IMR-90 (cell line): ENCODE measurements around the gene SUCLA2.

Experiments
- BHLHE40 ChIP-seq: fragments of 150-350 bp; IDR thresholded peaks from 2 replicates; pipeline ENCODE4 v1.6.1; 2016; ENCODE audit warnings: mild to moderate bottlenecking, low read depth, low read length
- CTCF ChIP-seq: conservative IDR thresholded peaks from 2 replicates; pipeline ENCODE4 v1.5.1; 2012; ENCODE audit warnings: mild to moderate bottlenecking, low read depth, low read length, improper control_type of control experiment
- MAFK ChIP-seq: IDR thresholded peaks from 2 replicates; pipeline ENCODE4 v1.6.1; 2012; ENCODE audit warnings: low read depth, low read length, improper control_type of control experiment
- MAZ ChIP-seq: IDR thresholded peaks from 2 replicates; pipeline ENCODE4 v1.6.1; 2012; ENCODE audit warnings: low read depth, mild to moderate bottlenecking, low read length, improper control_type of control experiment, moderate library complexity, borderline replicate concordance
- MXI1 ChIP-seq: IDR thresholded peaks from 2 replicates; pipeline ENCODE4 v1.6.1; 2012; ENCODE audit warnings: low read depth, mild to moderate bottlenecking, low read length, moderate library complexity, borderline replicate concordance
- POLR2A ChIP-seq: IDR thresholded peaks from 2 replicates; pipeline ENCODE4 v1.6.1; 2012; ENCODE audit warnings: mild to moderate bottlenecking, low read depth, low read length
- RAD21 ChIP-seq: IDR thresholded peaks from 2 replicates; pipeline ENCODE4 v1.6.1; 2012; ENCODE audit warnings: low read length, improper control_type of control experiment
- RFX5 ChIP-seq: IDR thresholded peaks from 2 replicates; pipeline ENCODE4 v1.8.0; 2012; ENCODE audit warnings: low read depth, mild to moderate bottlenecking, low read length, moderate library complexity
- USF2 ChIP-seq: fragments of 150-350 bp; IDR thresholded peaks from 2 replicates; pipeline ENCODE4 v1.6.1; 2017; ENCODE audit warnings: mild to moderate bottlenecking, antibody characterized with exemption, low read length, low read depth

DNA sequence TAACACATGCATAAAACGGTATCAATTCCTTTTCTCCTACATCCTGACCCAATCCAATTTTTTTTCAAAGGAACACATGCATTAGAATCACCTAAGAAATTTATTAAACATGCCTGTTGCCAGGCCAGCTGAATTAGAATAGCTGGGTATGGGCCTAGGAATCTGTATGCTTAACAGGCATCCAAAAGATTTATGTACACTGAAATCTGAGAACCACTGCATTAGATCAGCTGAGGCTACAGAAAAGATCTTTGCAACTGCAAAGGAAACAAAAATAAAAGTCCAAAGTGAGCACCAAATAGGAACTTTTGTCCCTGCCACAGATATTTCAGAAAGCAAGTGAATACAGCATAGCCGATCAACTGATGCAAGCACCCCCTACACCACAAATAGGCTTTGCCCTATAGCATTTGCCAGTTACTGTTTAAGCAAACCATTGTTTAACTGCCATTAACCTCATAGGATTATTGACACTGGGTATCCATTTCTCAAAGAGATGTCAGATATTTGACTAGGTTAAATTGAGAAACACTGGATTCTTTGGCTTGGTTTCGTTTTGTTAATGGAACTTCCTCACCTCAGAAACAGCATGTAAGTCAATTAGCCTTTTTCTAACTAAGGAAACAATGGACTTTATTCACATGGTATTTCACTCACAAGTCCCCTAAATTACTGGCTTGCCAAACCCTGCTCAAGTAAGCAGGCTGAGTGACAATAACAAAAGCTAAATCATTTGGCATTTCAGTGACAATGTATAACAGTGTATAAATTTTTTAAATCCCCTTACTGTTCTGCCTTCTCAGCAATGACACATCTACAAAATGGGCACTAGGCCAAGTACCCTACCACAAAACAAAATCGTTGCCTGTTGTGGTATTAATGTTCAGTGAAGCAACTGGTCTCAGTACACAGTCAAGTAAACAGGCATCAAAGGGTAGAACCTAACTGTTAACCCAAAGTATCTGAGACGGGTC is 67.8 kb downstream of the SUCLA2 start:
- TF ChIP-seq MAFK = no peak
- TF ChIP-seq CTCF = no peak
- TF ChIP-seq POLR2A = no peak
- TF ChIP-seq RAD21 = no peak
- no peak for TF ChIP-seq BHLHE40
- TF ChIP-seq MXI1 = no peak
- no peak for TF ChIP-seq MAZ
- TF ChIP-seq USF2 = no peak
- no peak for TF ChIP-seq RFX5
